Uterus (tissue), 4 donors: ENCODE measurements around the gene JADE2. TPM values are rescaled to one million over a fixed set of nuclear protein-coding genes. Genes with fewer than 3 reads are reported as not detected.

ENCODE experiments used
- DNase-seq, 2 donors: peaks; one replicate each; pipeline ENCODE4 v3.0.0-alpha.2; 2019 to 2020
- H3K27ac ChIP-seq, 2 donors: fragments of 200-600 bp; sonication (generic); 1 replicate in 1 of 2; 2 replicates in 1 of 2; pipeline ENCODE4 v1.5.1; 2016 to 2018
- H3K27me3 ChIP-seq, 2 donors: fragments of 200-600 bp; sonication (generic); one replicate each; pipeline ENCODE4 v1.5.1; 2018 to 2019; ENCODE audit warnings: control low read depth in 1 of 2
- H3K36me3 ChIP-seq, 2 donors: fragments of 200-600 bp; sonication (generic); one replicate each; pipeline ENCODE4 v1.5.1; 2019; ENCODE audit warnings: control low read depth in 1 of 2
- H3K4me1 ChIP-seq, 2 donors: fragments of 200-600 bp; sonication (generic); one replicate each; pipeline ENCODE4 v1.5.1; 2018 to 2019; ENCODE audit warnings: control low read depth in 1 of 2
- H3K4me3 ChIP-seq, 2 donors: fragments of 200-600 bp; sonication (generic); 1 replicate in 1 of 2; 2 replicates in 1 of 2; pipeline ENCODE4 v1.5.1; 2018 to 2019; ENCODE audit warnings: mild to moderate bottlenecking in 1 of 2
- H3K9me3 ChIP-seq, 2 donors: fragments of 200-600 bp; sonication (generic); one replicate each; pipeline ENCODE4 v1.5.1; 2019; ENCODE audit warnings: control low read depth in 1 of 2
- CTCF ChIP-seq, 4 experiments: fragments of 200-600 bp in 2 of 4; fragments of 450-650 bp in 2 of 4; sonication (generic) in 2 of 4; IDR thresholded peaks; one replicate each; pipeline ENCODE4 v1.5.1; 2016 to 2019; ENCODE audit warnings: antibody characterized with exemption in 4 of 4, mild to moderate bottlenecking in 2 of 4, moderate library complexity in 1 of 4
- POLR2A ChIP-seq, 2 donors: fragments of 450-650 bp; IDR thresholded peaks; one replicate each; pipeline ENCODE4 v1.6.1; 2016; ENCODE audit warnings: antibody characterized with exemption in 2 of 2, mild to moderate bottlenecking in 1 of 2, moderate library complexity in 1 of 2
- intact Hi-C: fragments of 100-400 bp; cut with DNase I; formaldehyde crosslinking; loops from one replicate; pipeline ENCODE4 v1.15.1; 2023; ENCODE audit warnings: low total_unique reads
- total RNA-seq, 4 donors: library from RNA; depleted of rRNA in 3 of 4; stranded (reverse); fragments of >200 nt in 3 of 4; gene quantifications; one replicate each; pipeline versions ENCODE4 v1.1.0 to v1.2.4, GENCODE V29; 2014 to 2023
- donor health status: DM: yes; HTN: yes; CAD: no.

Gene JADE2
- total RNA-seq, 4 donors from 2014 or later: 15.8 to 95.8 (median 16.7) TPM

DNA sequence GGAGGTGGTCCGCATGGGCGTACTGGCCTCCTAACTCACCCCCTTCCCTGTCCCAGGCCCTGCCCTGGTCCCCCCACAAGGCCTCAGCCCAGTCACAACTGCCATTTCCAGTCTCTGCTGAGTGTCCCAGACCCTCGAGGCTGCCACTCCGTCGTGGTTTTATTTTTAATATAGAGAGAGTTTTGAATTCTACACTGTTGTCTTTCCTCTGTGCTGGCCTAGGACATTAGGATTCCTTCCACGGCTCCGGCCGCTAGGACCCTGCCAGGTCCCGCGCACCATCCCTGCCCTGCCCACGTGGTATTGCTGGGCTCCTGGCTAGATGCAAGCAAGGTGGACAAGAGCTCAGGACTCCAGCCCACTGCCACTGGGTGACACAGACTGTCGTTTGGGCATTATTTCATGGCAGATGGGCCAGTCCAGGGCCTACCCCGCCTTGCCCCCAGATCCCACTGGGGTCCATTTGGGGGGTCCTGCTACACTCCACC is 53.9 kb downstream of the JADE2 start:
- Histone ChIP-seq H3K4me3 (no peak overlapping the region), H3K4me1 (peaks cover 0 to 8% of the 10 kb centered on the region in 2 donors), H3K9me3 (no peaks in the 10 kb centered on the region), H3K36me3 (no peaks in the 10 kb centered on the region), H3K27me3 (no peaks in the 10 kb centered on the region), H3K27ac (no peak overlapping the region)
- no peak for DNase-seq
- intact Hi-C loops: loop anchor here (10.0 kb wide), 1 partner anchor 195 kb away; no protein-coding TSS in a partner anchor
- TF ChIP-seq CTCF (IDR thresholded peaks at IDR 0.05) (no peak), POLR2A (IDR thresholded peaks at IDR 0.05) (no peak)

DNA sequence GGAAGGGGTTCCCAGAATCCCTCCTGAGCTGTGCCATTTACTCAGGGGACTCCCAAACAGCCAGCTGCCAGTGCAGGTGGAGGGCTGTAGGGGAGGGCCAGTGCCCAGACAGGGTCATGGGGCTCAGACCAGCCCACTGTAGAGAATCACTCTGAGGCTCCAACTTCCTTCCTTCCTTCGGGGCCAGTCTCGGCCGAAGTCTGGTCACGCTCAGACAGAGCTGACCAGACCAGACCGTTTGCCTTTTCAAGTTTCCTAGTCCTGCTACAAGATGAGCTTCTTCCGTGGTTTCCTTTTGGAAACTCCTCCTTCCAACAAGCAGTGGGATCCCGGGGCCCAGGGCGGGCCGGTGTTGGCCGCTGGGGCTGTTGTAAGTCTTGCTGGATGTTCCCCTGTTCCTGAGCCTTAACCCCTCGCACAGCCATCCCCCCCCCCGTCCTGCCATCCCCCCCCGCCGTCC is 54.6 kb downstream of the JADE2 start:
- intact Hi-C loops: no loop called here

DNA sequence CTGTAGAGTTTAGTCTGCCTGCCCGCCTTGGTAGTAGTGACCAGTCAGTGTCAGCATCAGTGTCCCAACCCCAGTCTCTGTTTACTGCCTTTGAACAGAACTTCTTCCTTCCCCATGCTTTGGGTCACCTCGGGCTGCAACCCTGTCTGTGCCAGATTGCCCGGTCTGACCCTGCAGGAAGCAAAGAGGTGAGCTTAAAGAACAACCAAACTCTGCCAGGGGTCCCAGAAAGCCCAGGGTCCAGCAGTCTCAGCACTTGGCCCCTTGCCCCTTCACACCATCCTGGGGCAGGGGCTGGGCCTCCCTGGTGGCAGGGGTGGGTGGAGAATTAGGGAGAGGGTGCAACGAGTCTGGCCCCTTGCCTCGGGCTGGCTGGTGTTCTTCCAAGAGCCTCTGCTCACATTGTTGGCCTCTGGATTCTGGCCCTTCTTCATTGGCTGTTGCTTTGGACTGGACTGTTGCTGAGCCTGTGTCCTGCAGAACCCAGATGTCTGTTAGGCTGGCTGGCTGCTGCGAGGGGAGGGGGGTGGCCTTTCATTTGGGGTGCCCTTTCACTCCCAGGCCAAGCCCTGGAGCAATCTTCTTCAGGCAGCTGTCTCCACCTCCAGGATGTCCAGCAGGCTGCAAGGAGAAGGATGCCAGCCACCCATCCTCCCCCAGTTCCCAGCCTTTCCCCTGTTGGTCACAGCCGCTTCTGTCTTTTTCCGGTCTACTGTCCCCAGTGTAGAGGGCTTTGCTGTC is 55.9 kb downstream of the JADE2 start:
- DNase-seq: peak in 1 of 2 donors; percentile 46
- Histone ChIP-seq H3K4me1 (peaks cover 0 to 8% of the 10 kb centered on the region in 2 donors), H3K27me3 (no peaks in the 10 kb centered on the region), H3K27ac (no peak overlapping the region), H3K9me3 (no peaks in the 10 kb centered on the region), H3K4me3 (no peak overlapping the region), H3K36me3 (no peaks in the 10 kb centered on the region)
- TF ChIP-seq POLR2A (IDR thresholded peaks at IDR 0.05): no peak
- no peak for TF ChIP-seq CTCF (IDR thresholded peaks at IDR 0.05)
- intact Hi-C loops: no loop called here

More for the DNA sequence above, 54.6 kb downstream of the JADE2 start:
- TF ChIP-seq POLR2A (IDR thresholded peaks at IDR 0.05) (no peak), CTCF (IDR thresholded peaks at IDR 0.05) (no peak)
- H3K36me3 ChIP-seq: no peaks in the 10 kb centered on the region
- peak overlapping the region in 1 of 2 donors; percentile 27 for H3K27ac ChIP-seq
- DNase-seq: no peak
- H3K9me3 ChIP-seq: no peaks in the 10 kb centered on the region
- H3K4me3 ChIP-seq: no peak overlapping the region
- H3K4me1 ChIP-seq: peaks cover 0 to 8% of the 10 kb centered on the region in 2 donors
- no peaks in the 10 kb centered on the region for H3K27me3 ChIP-seq

DNA sequence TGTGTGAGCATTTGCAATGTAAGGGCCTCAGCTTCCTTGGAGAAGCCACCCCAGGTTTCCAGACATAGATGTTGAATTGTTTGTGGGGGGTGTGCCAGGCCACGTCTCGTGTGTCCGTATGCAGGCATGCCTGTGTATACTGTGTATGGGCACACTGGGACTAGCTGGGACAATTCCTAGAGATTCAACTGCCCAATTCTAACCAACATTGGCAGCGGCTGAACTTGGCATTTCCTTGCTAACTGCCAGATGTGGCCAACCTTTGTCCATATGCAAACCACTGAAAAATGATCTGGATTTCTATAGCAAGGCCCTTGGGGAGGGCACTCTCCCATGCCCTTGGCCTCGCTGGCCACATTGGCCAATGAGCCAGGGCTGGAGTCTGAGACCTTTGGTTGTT is 56.8 kb downstream of the JADE2 start:
- no peaks in the 10 kb centered on the region for H3K36me3 ChIP-seq
- peaks cover 0 to 5% of the 10 kb centered on the region in 2 donors for H3K4me1 ChIP-seq
- intact Hi-C loops: no loop called here
- no peaks in the 10 kb centered on the region for H3K27me3 ChIP-seq
- TF ChIP-seq POLR2A (IDR thresholded peaks at IDR 0.05) (no peak), CTCF (IDR thresholded peaks at IDR 0.05) (no peak)
- no peak overlapping the region for H3K4me3 ChIP-seq
- H3K9me3 ChIP-seq: no peaks in the 10 kb centered on the region
- no peak overlapping the region for H3K27ac ChIP-seq
- no peak for DNase-seq

DNA sequence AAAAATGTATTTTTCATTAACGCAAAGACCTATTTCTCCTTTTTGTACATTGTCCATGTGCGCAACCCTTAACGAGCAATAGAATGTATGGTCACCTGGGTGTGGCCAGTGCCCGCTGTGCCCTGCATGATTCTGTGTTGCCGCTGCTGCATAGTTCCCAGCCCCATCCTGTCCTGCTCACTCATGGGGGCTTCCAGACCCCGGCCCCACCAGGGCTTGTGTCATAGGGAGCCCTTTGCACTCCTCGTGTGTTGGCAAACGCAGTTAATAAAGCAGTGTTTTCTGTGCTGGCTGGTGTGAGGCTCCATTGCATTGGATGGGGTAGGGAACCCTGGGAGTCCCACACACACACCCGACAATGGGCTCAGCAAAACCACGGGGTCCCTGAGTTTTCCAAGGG is 57.5 kb downstream of the JADE2 start:
- Histone ChIP-seq H3K4me1 (no peaks in the 10 kb centered on the region), H3K4me3 (no peak overlapping the region), H3K27me3 (no peaks in the 10 kb centered on the region), H3K9me3 (no peaks in the 10 kb centered on the region), H3K36me3 (no peaks in the 10 kb centered on the region), H3K27ac (no peak overlapping the region)
- intact Hi-C loops: no loop called here
- DNase-seq: no peak
- TF ChIP-seq CTCF (IDR thresholded peaks at IDR 0.05) (no peak), POLR2A (IDR thresholded peaks at IDR 0.05) (no peak)
